PFSK-1 (cell line): Measurements from ENCODE around the gene DOLPP1.

ENCODE experiments used
- FOXP2 ChIP-seq: optimal IDR thresholded peaks from 2 replicates; pipeline ENCODE3; 2011; ENCODE audit warnings: borderline replicate concordance, control low read depth, inconsistent platforms; ENCODE audit not compliant: insufficient read depth; ENCODE audit errors: extremely low read length, extremely low read depth
- POLR2AphosphoS5 ChIP-seq: IDR thresholded peaks from 2 replicates; pipeline ENCODE4 v1.6.1; 2012; ENCODE audit warnings: low read depth, mild to moderate bottlenecking, control low read depth, low read length, moderate library complexity
- SIN3A ChIP-seq: IDR thresholded peaks from 2 replicates; pipeline ENCODE4 v1.6.1; 2012; ENCODE audit warnings: mild to moderate bottlenecking, low read length, moderate library complexity, borderline replicate concordance; ENCODE audit not compliant: insufficient read depth
- TAF1 ChIP-seq: IDR thresholded peaks from 2 replicates; pipeline ENCODE4 v1.6.1; 2012; ENCODE audit warnings: low read length, control low read depth, borderline replicate concordance; ENCODE audit not compliant: insufficient read depth
- TF ChIP-seq, protein P1 (sequence below), 2 experiments: IDR thresholded peaks; 2 replicates each; pipeline versions ENCODE4 v1.6.1 to v1.8.0; 2011 to 2012; ENCODE audit warnings: low read depth in 2 of 2, low read length in 2 of 2, control low read depth in 1 of 2, inconsistent platforms in 1 of 2, mild to moderate bottlenecking in 1 of 2, moderate library complexity in 1 of 2; ENCODE audit not compliant: insufficient read depth in 1 of 2

The DOLPP1 gene

DNA sequence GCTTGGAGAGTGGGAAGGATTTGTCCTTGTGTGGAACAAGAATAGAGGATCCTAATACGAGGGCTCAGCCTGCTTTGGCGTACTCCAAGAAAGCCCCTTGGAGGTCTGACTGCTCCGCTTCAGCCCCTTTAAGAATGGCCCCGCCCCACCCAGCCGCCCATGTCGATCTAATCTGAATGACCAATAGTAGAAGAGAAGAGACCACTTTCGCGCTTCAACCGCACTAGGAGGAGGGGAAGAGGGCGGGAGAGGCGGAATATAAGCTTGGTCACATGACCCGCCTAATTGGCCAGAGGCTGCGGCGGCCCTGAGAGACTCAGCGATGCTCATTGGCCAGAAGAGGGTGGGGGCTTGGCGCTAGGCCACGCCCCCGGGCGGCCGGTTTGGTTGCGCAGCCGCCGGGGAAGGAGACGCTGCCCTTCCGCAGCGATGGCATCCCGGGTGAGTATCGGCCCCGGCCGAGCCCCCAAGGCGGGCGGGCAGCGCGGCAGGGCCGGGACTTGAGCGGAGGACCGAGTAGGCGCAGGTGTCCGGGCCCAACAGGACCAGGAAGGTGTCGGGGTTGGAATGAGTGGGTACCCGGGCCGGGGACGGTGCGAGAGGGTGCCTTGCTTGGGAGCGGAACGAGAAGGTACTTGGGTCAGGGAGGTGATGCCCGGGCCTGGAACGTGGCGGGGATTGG is 44.5 kb upstream of the DOLPP1 start, which contains the start of gene MIGA2:
Gene MIGA2 (plus strand): TSS at position 386 of the 682 bp plus-strand sequence. CDS start 3,969 bp downstream, outside the sequence.
- 0 out of 2 replicates have a peak, but pooled peaks have one; percentile 40 for TF ChIP-seq SIN3A
- peak; percentile 72 for TF ChIP-seq POLR2AphosphoS5
- TF ChIP-seq TAF1 = 0 out of 2 replicates have a peak, but pooled peaks have one; percentile 35
- peak; percentile 57 for TF ChIP-seq FOXP2
- TF ChIP-seq, protein P1, sequence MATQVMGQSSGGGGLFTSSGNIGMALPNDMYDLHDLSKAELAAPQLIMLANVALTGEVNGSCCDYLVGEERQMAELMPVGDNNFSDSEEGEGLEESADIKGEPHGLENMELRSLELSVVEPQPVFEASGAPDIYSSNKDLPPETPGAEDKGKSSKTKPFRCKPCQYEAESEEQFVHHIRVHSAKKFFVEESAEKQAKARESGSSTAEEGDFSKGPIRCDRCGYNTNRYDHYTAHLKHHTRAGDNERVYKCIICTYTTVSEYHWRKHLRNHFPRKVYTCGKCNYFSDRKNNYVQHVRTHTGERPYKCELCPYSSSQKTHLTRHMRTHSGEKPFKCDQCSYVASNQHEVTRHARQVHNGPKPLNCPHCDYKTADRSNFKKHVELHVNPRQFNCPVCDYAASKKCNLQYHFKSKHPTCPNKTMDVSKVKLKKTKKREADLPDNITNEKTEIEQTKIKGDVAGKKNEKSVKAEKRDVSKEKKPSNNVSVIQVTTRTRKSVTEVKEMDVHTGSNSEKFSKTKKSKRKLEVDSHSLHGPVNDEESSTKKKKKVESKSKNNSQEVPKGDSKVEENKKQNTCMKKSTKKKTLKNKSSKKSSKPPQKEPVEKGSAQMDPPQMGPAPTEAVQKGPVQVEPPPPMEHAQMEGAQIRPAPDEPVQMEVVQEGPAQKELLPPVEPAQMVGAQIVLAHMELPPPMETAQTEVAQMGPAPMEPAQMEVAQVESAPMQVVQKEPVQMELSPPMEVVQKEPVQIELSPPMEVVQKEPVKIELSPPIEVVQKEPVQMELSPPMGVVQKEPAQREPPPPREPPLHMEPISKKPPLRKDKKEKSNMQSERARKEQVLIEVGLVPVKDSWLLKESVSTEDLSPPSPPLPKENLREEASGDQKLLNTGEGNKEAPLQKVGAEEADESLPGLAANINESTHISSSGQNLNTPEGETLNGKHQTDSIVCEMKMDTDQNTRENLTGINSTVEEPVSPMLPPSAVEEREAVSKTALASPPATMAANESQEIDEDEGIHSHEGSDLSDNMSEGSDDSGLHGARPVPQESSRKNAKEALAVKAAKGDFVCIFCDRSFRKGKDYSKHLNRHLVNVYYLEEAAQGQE (IDR thresholded peaks at IDR 0.05; ENCODE audit: insufficient read depth in 1 of 2, low read depth in 2 of 2, low read length in 2 of 2) = no peak

DNA sequence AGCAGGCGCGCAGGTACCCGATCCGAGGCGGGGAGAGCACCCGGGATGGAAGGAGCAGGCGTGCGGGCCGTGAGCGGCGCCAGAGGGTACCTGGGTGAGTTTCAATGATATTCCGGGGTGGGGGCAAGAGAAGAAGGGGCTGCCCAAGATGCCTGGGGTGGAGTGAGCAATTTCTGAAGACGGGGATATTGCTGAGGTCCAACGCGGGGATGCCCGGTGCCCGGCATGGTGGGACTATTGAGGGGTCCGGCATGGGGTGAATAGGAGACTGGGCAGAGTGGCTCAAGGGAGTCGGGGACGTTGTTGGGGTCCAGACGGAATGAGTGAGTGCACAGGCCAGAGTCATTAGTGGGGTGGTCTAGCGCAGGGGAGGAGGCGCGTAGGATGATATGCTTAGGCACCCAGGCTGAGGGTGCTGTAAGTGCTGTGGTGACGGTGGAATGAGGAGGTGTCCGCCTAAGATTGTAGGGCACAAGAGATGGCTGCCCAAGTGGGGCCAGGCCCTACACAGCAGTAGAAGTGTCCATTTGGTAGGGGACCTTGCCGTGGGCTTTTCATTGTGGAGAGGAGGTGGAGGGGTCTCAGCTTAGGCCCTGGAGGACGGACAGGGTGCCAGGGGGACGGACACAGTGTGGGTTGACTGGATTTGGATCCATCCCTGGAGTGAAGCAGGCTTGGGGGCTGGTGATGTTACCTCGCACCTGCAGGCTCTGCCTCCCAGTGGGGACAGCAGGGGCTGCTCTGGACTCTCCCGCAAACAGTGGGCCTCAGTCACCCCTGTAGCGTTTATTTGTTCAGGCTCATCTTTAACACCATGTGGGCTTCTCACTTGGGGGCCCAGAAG is 43.8 kb upstream of the DOLPP1 start:
- no peak for TF ChIP-seq TAF1
- TF ChIP-seq SIN3A = no peak
- TF ChIP-seq FOXP2 = no peak

DNA sequence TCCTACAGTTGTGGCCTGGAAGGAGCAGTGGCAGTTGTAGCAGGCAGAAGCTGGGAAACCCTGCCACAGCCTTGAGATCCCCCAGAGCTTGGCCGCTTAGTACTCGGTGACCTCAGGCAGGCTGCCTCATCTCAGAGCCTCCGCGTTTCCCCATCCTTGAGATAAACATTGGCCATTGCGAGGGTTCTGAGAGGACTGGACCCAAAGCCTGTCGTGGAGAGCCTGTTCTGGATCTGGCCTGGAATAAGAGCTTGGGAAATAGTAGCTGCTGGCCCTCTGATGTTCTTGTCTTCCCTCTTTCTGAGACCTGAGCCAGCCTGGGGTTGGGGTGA is 43.2 kb upstream of the DOLPP1 start:
- TF ChIP-seq POLR2AphosphoS5 = no peak
- TF ChIP-seq SIN3A = no peak
- no peak for TF ChIP-seq FOXP2
- TF ChIP-seq, protein P1 (IDR thresholded peaks at IDR 0.05; ENCODE audit: insufficient read depth in 1 of 2, low read depth in 2 of 2, low read length in 2 of 2) = no peak
- TF ChIP-seq TAF1 = no peak

DNA sequence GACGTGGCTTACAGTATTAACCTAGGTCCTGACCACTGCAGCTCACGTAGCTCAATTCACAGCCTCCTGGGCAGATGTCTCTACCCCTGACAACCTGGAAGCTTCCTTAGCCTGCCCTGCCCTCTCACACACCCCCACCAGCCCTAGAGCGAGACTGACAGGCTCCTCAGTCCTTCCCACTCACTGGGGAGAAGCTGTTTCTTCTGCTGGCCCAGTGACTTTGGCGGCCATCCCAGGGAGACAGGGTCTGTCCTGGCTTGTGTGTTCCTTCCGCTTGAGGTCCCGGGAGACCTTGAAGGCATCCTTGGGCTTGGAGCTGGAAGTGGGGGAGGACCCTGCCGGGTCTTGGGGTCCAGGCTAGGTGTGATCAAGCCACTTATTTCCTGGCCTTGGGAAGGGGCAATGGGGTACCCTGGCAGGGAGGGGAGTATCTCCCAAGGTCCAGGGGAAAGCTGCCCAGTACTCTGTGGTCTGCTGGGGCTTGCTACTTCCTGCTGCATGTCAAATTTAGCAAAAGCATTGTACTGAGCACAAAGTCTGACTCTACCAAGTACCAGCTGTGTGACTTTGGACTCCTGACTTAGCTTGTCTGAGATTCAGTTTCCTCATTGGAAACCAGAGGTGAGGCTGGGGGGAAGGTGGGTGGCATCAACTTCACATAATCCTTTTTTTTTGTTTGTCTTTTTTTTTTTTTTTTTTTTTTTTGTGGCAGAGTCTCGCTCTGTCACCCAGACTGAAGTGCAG is 42.6 kb upstream of the DOLPP1 start:
- TF ChIP-seq, protein P1 (IDR thresholded peaks at IDR 0.05; ENCODE audit: insufficient read depth in 1 of 2, low read depth in 2 of 2, low read length in 2 of 2) = no peak
- TF ChIP-seq SIN3A (no peak), TAF1 (no peak), FOXP2 (no peak), POLR2AphosphoS5 (no peak)

DNA sequence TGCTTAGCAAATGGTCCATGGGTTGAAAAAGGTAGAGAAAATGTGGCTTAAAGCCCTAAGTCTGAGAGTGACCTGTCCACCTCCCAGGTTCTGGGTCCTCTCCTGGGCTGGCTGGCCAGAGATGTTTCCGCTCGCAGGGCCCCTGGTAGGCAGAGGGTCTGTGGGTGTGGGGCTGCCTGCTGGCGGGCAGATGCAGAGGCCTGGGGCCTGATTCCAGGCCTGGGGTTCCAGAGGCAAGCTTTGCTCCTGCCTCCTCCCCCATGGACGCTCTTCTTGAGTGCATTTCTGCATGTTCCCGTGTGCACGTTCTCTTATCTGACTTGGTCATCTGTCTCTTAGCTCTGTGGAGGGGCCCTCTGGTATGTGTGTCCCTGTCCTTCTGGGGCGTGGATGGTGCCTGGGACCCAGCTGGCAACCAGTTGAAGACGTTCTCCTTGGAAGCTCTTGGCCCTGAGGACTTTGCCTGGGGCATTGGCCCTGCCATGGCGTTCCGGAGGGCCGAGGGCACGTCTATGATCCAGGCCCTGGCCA is 40.7 kb upstream of the DOLPP1 start:
- TF ChIP-seq, protein P1 (IDR thresholded peaks at IDR 0.05; ENCODE audit: insufficient read depth in 1 of 2, low read depth in 2 of 2, low read length in 2 of 2) = no peak
- TF ChIP-seq POLR2AphosphoS5 (no peak), TAF1 (no peak), SIN3A (no peak), FOXP2 (no peak)
